Hepatocyte (in vitro differentiated cells): ENCODE data around the gene ACTR8. TPM values are rescaled to one million over a fixed set of nuclear protein-coding genes. Genes with fewer than 3 reads are reported as not detected.
A peak's percentile ranks its signal among the peaks of the same experiment; 100 is the strongest.
"Not testable (repeated sequence)": the region's sequence is repeated elsewhere in the genome, so short reads cannot be mapped to it uniquely, and the experiment has no call there.

ENCODE experiments used
- DNase-seq: peaks from one replicate; pipeline ENCODE4 v3.0.0-alpha.2; 2016; ENCODE audit warnings: low spot score
- H2AFZ ChIP-seq: fragments of 200-600 bp; sonication (generic); 2 replicates; pipeline ENCODE4 v1.6.0; 2016; ENCODE audit warnings: antibody characterized with exemption, mild to moderate bottlenecking
- H3K27ac ChIP-seq: fragments of 200-600 bp; sonication (generic); 2 replicates; pipeline ENCODE4 v1.5.1; 2016; ENCODE audit warnings: mild to moderate bottlenecking
- H3K27me3 ChIP-seq: fragments of 200-600 bp; sonication (generic); 2 replicates; pipeline ENCODE4 v1.6.1; 2016
- H3K36me3 ChIP-seq: fragments of 200-600 bp; sonication (generic); replicated peaks from 2 replicates; pipeline ENCODE4 v1.5.1; 2016; ENCODE audit warnings: low read depth; ENCODE audit not compliant: insufficient read depth
- H3K4me1 ChIP-seq: fragments of 200-600 bp; sonication (generic); 2 replicates; pipeline ENCODE4 v1.5.1; 2016; ENCODE audit warnings: mild to moderate bottlenecking, moderate library complexity; ENCODE audit not compliant: insufficient read depth
- H3K4me2 ChIP-seq: fragments of 200-600 bp; sonication (generic); 2 replicates; pipeline ENCODE4 v1.6.0; 2016
- H3K4me3 ChIP-seq: fragments of 200-600 bp; sonication (generic); 2 replicates; pipeline ENCODE4 v1.5.1; 2016; ENCODE audit warnings: mild to moderate bottlenecking
- H3K79me2 ChIP-seq: fragments of 200-600 bp; sonication (generic); 2 replicates; pipeline ENCODE4 v1.6.0; 2017; ENCODE audit warnings: mild to moderate bottlenecking
- H3K9me2 ChIP-seq: fragments of 200-600 bp; sonication (generic); replicated peaks from 2 replicates; pipeline ENCODE4 v1.6.0; 2017; ENCODE audit warnings: mild to moderate bottlenecking; ENCODE audit not compliant: insufficient read depth
- H3K9me3 ChIP-seq: fragments of 200-600 bp; sonication (generic); 2 replicates; pipeline ENCODE4 v1.5.1; 2016; ENCODE audit warnings: low read depth, mild to moderate bottlenecking
- H4K20me1 ChIP-seq: fragments of 200-600 bp; sonication (generic); 2 replicates; pipeline ENCODE4 v1.6.0; 2016; ENCODE audit warnings: mild to moderate bottlenecking; ENCODE audit not compliant: insufficient read depth, poor library complexity, severe bottlenecking
- EZH2 ChIP-seq: fragments of 200-600 bp; sonication (generic); IDR thresholded peaks from 2 replicates; pipeline ENCODE4 v1.6.1; 2016; ENCODE audit warnings: antibody characterized with exemption, mild to moderate bottlenecking, borderline replicate concordance
- EZH2phosphoT487 ChIP-seq: fragments of 200-600 bp; sonication (generic); IDR thresholded peaks from one replicate; pipeline ENCODE4 v1.6.1; 2018; ENCODE audit warnings: antibody characterized with exemption, mild to moderate bottlenecking, low read depth, moderate library complexity; ENCODE audit not compliant: unreplicated experiment, severe bottlenecking
- WGBS: methylation state at CpG from one replicate; pipeline ENCODE4 v1.1.6; 2016; ENCODE audit warnings: low lambda C conversion rate; ENCODE audit errors: missing lambda C conversion rate; 5-methylcytosine and 5-hydroxymethylcytosine counted together
- polyA plus RNA-seq: library from polyadenylated mRNA; unstranded; fragments of >200 nt; fragmentation: Nextera tagmentation; extraction: Ambion mirVana; gene quantifications from 2 replicates; pipeline ENCODE4 v1.2.1, GENCODE V29; 2016
- total RNA-seq: library from RNA; depleted of rRNA; stranded (reverse); fragments of >200 nt; gene quantifications from 2 replicates; pipeline ENCODE4 v1.2.3, GENCODE V29; 2014
- TF ChIP-seq, protein P1 (sequence below): fragments of 200-600 bp; sonication (generic); IDR thresholded peaks from 2 replicates; pipeline ENCODE4 v1.5.1; 2016; ENCODE audit warnings: antibody characterized with exemption, mild to moderate bottlenecking; ENCODE audit not compliant: poor library complexity

The ACTR8 gene, protein sequence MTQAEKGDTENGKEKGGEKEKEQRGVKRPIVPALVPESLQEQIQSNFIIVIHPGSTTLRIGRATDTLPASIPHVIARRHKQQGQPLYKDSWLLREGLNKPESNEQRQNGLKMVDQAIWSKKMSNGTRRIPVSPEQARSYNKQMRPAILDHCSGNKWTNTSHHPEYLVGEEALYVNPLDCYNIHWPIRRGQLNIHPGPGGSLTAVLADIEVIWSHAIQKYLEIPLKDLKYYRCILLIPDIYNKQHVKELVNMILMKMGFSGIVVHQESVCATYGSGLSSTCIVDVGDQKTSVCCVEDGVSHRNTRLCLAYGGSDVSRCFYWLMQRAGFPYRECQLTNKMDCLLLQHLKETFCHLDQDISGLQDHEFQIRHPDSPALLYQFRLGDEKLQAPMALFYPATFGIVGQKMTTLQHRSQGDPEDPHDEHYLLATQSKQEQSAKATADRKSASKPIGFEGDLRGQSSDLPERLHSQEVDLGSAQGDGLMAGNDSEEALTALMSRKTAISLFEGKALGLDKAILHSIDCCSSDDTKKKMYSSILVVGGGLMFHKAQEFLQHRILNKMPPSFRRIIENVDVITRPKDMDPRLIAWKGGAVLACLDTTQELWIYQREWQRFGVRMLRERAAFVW
- 27.2 and 29.1 TPM in 2 replicates for total RNA-seq
- polyA plus RNA-seq = 17.2 and 19.6 TPM in 2 replicates

DNA sequence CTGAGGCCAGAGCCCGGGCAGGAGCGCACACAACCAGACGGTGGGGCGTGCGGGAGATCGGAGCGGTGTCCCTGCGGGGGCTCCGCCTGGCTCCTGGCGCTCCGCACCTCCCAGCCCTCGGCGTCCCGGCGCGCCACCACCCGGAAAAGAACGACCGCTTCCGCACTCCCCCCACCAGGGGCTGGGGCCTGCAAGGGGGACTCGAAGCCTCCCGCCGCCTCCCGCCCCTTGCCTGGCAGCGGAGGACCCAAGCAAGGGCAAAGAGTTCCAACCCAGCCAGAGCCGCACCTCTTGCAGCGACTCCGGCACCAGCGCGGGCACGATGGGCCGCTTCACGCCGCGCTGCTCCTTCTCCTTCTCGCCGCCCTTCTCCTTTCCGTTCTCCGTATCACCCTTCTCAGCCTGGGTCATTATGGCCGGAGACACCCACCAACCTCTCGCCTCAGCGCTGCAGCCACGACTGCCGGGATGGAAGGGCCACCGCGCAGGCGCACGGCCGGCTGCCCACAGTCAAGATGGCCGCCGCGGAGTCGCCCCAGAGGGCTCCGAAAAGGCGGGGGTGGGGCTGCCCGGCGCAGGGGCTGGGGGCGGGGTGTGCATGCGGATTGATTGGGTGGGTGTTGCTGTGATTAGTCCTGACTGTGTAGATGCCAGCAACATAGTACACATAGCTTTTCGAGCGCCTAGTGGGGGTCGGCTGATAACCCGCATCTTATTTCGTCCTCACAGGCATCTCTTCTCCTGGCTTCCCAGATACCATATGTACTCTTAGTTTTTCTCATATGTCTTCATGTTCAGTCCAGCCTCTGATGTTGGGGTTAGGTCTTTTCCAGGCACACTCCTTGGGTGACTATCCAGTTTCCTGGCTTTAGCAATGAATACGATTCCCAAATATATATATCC lies at the start of gene ACTR8:
TSS of gene ACTR8 (minus strand) at position 462 of the 903 bp plus-strand sequence. CDS start at position 411, 51 bp downstream.
- no peaks in the 10 kb centered on the region for H3K27me3 ChIP-seq
- H3K9me3 ChIP-seq = no peaks in the 10 kb centered on the region
- WGBS = 2% methylated on average over 54 of the region's 65 CpGs
- peak within 1 kb of the TSS; percentile 87 for H2AFZ ChIP-seq
- no peaks in the 10 kb centered on the region for H4K20me1 ChIP-seq
- H3K4me1 ChIP-seq = peaks cover 16% of the 10 kb centered on the region
- peak within 1 kb of the TSS; percentile 80 for H3K4me2 ChIP-seq
- H3K4me3 ChIP-seq = peak within 1 kb of the TSS; percentile 89
- TF ChIP-seq, protein P1, sequence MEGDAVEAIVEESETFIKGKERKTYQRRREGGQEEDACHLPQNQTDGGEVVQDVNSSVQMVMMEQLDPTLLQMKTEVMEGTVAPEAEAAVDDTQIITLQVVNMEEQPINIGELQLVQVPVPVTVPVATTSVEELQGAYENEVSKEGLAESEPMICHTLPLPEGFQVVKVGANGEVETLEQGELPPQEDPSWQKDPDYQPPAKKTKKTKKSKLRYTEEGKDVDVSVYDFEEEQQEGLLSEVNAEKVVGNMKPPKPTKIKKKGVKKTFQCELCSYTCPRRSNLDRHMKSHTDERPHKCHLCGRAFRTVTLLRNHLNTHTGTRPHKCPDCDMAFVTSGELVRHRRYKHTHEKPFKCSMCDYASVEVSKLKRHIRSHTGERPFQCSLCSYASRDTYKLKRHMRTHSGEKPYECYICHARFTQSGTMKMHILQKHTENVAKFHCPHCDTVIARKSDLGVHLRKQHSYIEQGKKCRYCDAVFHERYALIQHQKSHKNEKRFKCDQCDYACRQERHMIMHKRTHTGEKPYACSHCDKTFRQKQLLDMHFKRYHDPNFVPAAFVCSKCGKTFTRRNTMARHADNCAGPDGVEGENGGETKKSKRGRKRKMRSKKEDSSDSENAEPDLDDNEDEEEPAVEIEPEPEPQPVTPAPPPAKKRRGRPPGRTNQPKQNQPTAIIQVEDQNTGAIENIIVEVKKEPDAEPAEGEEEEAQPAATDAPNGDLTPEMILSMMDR = no peak
- TF ChIP-seq EZH2 (no peak), EZH2phosphoT487 (no peak)
- H3K36me3 ChIP-seq = peaks cover 9% of the 10 kb centered on the region
- no peaks in the 10 kb centered on the region for H3K9me2 ChIP-seq
- peak; percentile 93 for DNase-seq
- peaks cover 29% of the 10 kb centered on the region for H3K79me2 ChIP-seq
- peak within 1 kb of the TSS; percentile 94 for H3K27ac ChIP-seq

DNA sequence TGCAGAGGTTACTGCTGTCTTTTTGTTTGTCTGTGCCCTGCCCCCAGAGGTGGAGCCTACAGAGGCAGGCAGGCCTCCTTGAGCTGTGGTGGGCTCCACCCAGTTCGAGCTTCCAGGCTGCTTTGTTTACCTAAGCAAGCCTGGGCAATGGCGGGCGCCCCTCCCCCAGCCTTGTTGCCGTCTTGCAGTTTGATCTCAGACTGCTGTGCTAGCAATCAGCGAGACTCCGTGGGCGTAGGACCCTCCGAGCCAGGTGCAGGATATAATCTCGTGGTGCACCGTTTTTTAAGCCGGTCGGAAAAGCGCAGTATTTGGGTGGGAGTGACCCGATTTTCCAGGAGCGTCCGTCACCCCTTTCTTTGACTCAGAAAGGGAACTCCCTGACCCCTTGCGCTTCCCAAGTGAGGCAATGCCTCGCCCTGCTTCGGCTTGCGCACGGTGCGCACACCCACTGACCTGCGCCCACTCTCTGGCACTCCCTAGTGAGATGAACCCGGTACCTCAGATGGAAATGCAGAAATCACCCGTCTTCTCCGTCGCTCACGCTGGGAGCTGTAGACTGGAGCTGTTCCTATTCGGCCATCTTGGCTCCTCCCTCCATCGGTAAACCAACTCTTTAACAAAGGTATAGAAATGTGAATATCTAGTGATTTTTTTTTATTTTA lies 45.4 kb upstream of the ACTR8 start:
- H3K27ac ChIP-seq, H3K4me2 ChIP-seq, H3K9me3 ChIP-seq, H3K79me2 ChIP-seq, DNase-seq, H4K20me1 ChIP-seq, H3K4me3 ChIP-seq, H3K36me3 ChIP-seq, H3K9me2 ChIP-seq, H3K4me1 ChIP-seq, H2AFZ ChIP-seq, H3K27me3 ChIP-seq: not testable (repeated sequence)
- 74% methylated on average over 29 of the region's 30 CpGs for WGBS

DNA sequence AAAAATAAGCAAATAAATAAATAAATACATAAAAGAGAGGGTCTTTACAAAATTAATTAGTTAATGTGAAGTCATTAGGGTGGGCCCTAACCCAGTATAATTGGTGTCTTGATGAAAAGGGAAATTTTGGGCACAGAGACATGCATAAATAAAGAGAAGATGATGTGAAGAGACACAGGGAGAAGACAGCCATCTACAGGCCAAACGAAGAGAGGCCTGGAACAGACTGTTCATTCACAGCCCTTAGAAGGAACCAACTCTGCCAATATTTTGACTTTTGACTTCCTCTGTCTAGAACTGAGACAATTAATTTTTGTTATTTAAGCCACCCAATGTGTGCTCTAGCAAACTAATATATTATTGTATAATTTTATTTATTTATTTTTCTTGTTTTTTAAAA lies 39.3 kb upstream of the ACTR8 start:
- DNase-seq = no peak
- Histone ChIP-seq H4K20me1 (no peaks in the 10 kb centered on the region), H3K4me1 (no peaks in the 10 kb centered on the region), H3K4me2 (no peak overlapping the region), H2AFZ (no peak overlapping the region), H3K4me3 (no peak overlapping the region), H3K9me2 (no peaks in the 10 kb centered on the region), H3K27ac (no peak overlapping the region), H3K79me2 (no peaks in the 10 kb centered on the region), H3K36me3 (no peaks in the 10 kb centered on the region), H3K9me3 (no peaks in the 10 kb centered on the region), H3K27me3 (no peaks in the 10 kb centered on the region)
- 57% methylated on average over 1 of the region's 1 CpG for WGBS
- no peak for TF ChIP-seq EZH2phosphoT487
- TF ChIP-seq, protein P1 = peak; percentile 47
- TF ChIP-seq EZH2 = no peak
